SU-DHL-6 (cell line): ENCODE data around the gene IFI6.
A peak's percentile ranks its signal among the peaks of the same experiment; 100 is the strongest.

ENCODE experiments used
- H2AFZ ChIP-seq: fragments of 200-600 bp; sonication (generic); 2 replicates; pipeline ENCODE4 v1.6.1; 2014; ENCODE audit warnings: low read depth, mild to moderate bottlenecking, moderate library complexity, mixed read lengths, antibody characterized with exemption, low read length; ENCODE audit not compliant: severe bottlenecking
- H3F3A ChIP-seq: fragments of 200-600 bp; shearing (Covaris generic); 2 replicates; pipeline ENCODE4 v1.6.0; 2016; ENCODE audit warnings: antibody characterized with exemption, mild to moderate bottlenecking; ENCODE audit not compliant: insufficient read depth
- H3K27ac ChIP-seq: fragments of 200-600 bp; sonication (generic); 2 replicates; pipeline ENCODE4 v1.5.1; 2016; ENCODE audit warnings: low read depth, mild to moderate bottlenecking, low read length, moderate library complexity, mixed read lengths
- H3K27me3 ChIP-seq: fragments of 200-600 bp; sonication (generic), shearing (Covaris generic); 2 replicates; pipeline ENCODE4 v1.6.0; 2014; ENCODE audit warnings: mild to moderate bottlenecking, low read length
- H3K36me3 ChIP-seq: fragments of 200-600 bp; sonication (generic); 2 replicates; pipeline ENCODE4 v1.6.1; 2014; ENCODE audit warnings: mild to moderate bottlenecking, low read length, mixed read lengths
- H3K4me2 ChIP-seq: fragments of 300-600, 200-600 bp; shearing (Covaris generic), sonication (generic); 2 replicates; pipeline ENCODE4 v1.6.0; 2014; ENCODE audit warnings: low read length, low read depth, mild to moderate bottlenecking; ENCODE audit not compliant: poor library complexity, severe bottlenecking
- H3K4me3 ChIP-seq: fragments of 200-600 bp; sonication (generic); 2 replicates; pipeline ENCODE4 v1.5.1; 2014; ENCODE audit warnings: antibody characterized with exemption, low read length, mild to moderate bottlenecking, mixed read lengths; ENCODE audit not compliant: insufficient read depth, poor library complexity, severe bottlenecking
- H3K79me2 ChIP-seq: fragments of 200-600 bp; sonication (generic); 2 replicates; pipeline ENCODE4 v1.6.1; 2014; ENCODE audit warnings: mild to moderate bottlenecking, low read length, moderate library complexity; ENCODE audit not compliant: insufficient read depth
- H3K9ac ChIP-seq: fragments of 200-600 bp; sonication (generic); 2 replicates; pipeline ENCODE4 v1.7.0; 2014; ENCODE audit warnings: mild to moderate bottlenecking, low read length
- H3K9me2 ChIP-seq: fragments of 200-600 bp; sonication (generic); replicated peaks from 2 replicates; pipeline ENCODE4 v1.6.1; 2014; ENCODE audit warnings: low read length; ENCODE audit not compliant: insufficient read depth
- H3K9me3 ChIP-seq: fragments of 200-600 bp; sonication (generic); 2 replicates; pipeline ENCODE4 v1.6.1; 2014; ENCODE audit warnings: low read length, mixed read lengths; ENCODE audit not compliant: insufficient read depth
- H4K20me1 ChIP-seq: fragments of 200-600 bp; sonication (generic); 2 replicates; pipeline ENCODE4 v1.6.1; 2014; ENCODE audit warnings: low read depth, mild to moderate bottlenecking, antibody characterized with exemption, low read length, moderate library complexity, mixed read lengths
- EZH2phosphoT487 ChIP-seq: fragments of 200-600 bp; sonication (generic), shearing (Covaris generic); conservative IDR thresholded peaks from 2 replicates; pipeline ENCODE4 v1.6.1; 2018; ENCODE audit warnings: mild to moderate bottlenecking, antibody characterized with exemption, low read length, moderate library complexity, mixed read lengths
- TF ChIP-seq, protein P1 (sequence below): fragments of 200-600 bp; sonication (generic); IDR thresholded peaks from one replicate; pipeline ENCODE4 v1.5.1; 2017; ENCODE audit warnings: antibody characterized with exemption, mild to moderate bottlenecking, low read length, moderate library complexity; ENCODE audit not compliant: insufficient read depth, poor library complexity, severe bottlenecking

Gene IFI6

DNA sequence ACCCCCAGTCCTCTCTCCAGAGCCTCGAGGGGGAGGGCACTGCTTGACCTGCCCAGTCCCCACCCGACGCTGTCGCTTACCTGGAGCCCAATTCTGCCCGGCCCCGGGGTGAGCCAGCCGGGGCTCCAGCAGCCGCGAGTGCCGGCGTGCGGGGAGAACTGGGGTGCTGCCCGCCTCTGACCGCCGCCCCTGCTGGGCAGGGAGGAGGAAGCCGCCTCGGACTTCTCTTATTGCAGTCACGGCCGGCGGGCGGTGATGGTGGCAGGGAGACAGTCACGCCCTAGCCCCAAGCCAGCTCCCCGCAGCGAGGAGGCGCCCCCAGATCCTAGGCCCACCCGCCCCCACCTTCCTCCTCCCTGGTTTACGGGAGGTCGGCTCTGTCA is 37.0 kb downstream of the IFI6 start, which contains the start of gene FGR:
Gene FGR (minus strand): TSS at position 201 of the 383 bp plus-strand sequence. CDS start 11,269 bp downstream, outside the sequence.
- Histone ChIP-seq H3K4me3 (no peak within 1 kb of the TSS), H3F3A (no peaks in the 10 kb centered on the region), H3K27me3 (no peaks in the 10 kb centered on the region), H3K9ac (no peak within 1 kb of the TSS), H4K20me1 (no peaks in the 10 kb centered on the region), H2AFZ (no peak within 1 kb of the TSS), H3K9me3 (no peaks in the 10 kb centered on the region), H3K4me2 (peak within 1 kb of the TSS; percentile 14), H3K9me2 (no peaks in the 10 kb centered on the region), H3K79me2 (no peaks in the 10 kb centered on the region), H3K36me3 (no peaks in the 10 kb centered on the region), H3K27ac (no peak within 1 kb of the TSS)
- TF ChIP-seq, protein P1, sequence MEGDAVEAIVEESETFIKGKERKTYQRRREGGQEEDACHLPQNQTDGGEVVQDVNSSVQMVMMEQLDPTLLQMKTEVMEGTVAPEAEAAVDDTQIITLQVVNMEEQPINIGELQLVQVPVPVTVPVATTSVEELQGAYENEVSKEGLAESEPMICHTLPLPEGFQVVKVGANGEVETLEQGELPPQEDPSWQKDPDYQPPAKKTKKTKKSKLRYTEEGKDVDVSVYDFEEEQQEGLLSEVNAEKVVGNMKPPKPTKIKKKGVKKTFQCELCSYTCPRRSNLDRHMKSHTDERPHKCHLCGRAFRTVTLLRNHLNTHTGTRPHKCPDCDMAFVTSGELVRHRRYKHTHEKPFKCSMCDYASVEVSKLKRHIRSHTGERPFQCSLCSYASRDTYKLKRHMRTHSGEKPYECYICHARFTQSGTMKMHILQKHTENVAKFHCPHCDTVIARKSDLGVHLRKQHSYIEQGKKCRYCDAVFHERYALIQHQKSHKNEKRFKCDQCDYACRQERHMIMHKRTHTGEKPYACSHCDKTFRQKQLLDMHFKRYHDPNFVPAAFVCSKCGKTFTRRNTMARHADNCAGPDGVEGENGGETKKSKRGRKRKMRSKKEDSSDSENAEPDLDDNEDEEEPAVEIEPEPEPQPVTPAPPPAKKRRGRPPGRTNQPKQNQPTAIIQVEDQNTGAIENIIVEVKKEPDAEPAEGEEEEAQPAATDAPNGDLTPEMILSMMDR = no peak
- no peak for TF ChIP-seq EZH2phosphoT487

DNA sequence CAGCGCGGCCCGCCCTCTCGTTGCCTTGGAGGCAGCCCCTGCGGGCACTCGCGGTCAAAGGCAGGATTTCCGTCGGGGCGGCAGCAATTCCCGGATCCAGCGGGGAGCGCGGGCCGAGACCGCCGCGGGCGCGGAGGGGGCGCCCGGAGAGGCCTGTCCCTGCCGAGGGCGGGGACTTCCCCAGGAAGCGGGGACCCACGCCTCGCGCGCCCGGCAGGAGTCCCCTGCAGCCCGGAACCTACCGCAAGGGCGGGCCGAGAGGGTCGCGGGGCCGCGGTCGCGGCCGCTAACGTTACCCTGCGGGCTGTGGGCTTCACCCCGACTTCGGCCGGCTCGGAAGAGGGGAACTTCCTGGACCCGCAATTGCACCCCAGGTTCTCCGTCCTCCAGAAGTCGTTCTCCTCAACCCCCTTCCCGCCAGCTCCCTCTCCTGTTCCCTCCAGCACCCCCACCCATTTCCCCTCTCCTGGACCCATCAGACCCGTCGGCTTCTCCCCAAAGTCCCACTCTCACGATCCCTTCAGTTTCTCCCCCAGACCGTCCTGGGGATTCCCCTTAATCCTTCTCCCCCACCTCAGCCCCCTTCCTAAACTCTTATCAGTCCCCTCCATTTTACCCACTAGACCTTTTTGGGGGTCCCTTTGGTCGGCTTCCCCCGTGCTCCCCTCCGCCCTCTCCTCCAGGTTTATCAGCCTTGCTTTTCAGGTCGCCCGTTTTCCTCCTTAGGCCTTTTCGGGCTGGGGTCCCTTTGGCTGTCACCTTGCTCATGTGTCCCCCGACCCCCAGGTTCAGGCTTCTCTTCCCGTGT is 37.6 kb downstream of the IFI6 start:
- no peaks in the 10 kb centered on the region for H4K20me1 ChIP-seq
- H3K9me3 ChIP-seq = no peaks in the 10 kb centered on the region
- H3K4me3 ChIP-seq = no peak overlapping the region
- no peaks in the 10 kb centered on the region for H3K9me2 ChIP-seq
- no peak overlapping the region for H2AFZ ChIP-seq
- no peak overlapping the region for H3K27ac ChIP-seq
- no peaks in the 10 kb centered on the region for H3F3A ChIP-seq
- TF ChIP-seq, protein P1 = no peak
- no peak for TF ChIP-seq EZH2phosphoT487
- no peak overlapping the region for H3K9ac ChIP-seq
- H3K36me3 ChIP-seq = no peaks in the 10 kb centered on the region
- H3K27me3 ChIP-seq = no peaks in the 10 kb centered on the region
- peak overlapping the region; percentile 14 for H3K4me2 ChIP-seq
- no peaks in the 10 kb centered on the region for H3K79me2 ChIP-seq

DNA sequence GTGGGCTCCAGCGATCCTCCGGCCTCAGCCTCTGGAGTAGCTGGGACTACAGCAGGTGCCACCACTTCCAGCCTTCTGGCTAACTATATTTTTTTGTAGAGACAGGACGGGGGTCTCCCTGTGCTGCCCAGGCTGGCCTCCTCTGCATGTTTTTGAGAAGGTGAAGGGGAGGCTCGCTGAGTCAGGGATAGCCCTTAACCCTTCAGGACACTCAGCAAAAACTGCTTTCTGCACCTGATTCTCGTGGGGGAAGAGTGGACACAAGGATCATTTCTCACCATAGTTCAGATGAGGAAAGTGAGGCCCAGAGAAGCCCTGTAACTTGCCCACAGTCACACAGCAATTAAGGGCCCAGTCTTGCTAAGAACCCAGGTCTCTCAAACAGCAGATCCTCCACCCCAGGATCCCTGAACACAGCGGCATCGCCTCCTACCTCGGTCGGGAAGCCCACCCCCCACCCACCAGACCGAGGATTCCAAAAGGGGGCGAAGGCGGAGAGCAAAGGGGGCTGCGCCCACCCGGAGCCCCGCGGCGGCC is 38.3 kb downstream of the IFI6 start:
- H2AFZ ChIP-seq = no peak overlapping the region
- no peaks in the 10 kb centered on the region for H3K27me3 ChIP-seq
- H3K9me2 ChIP-seq = no peaks in the 10 kb centered on the region
- H3K79me2 ChIP-seq = no peaks in the 10 kb centered on the region
- no peak overlapping the region for H3K4me3 ChIP-seq
- H3K27ac ChIP-seq = no peak overlapping the region
- no peaks in the 10 kb centered on the region for H3K36me3 ChIP-seq
- H3K9me3 ChIP-seq = no peaks in the 10 kb centered on the region
- H3K9ac ChIP-seq = no peak overlapping the region
- TF ChIP-seq EZH2phosphoT487 = no peak
- no peaks in the 10 kb centered on the region for H3F3A ChIP-seq
- peak overlapping the region; percentile 14 for H3K4me2 ChIP-seq
- no peaks in the 10 kb centered on the region for H4K20me1 ChIP-seq

DNA sequence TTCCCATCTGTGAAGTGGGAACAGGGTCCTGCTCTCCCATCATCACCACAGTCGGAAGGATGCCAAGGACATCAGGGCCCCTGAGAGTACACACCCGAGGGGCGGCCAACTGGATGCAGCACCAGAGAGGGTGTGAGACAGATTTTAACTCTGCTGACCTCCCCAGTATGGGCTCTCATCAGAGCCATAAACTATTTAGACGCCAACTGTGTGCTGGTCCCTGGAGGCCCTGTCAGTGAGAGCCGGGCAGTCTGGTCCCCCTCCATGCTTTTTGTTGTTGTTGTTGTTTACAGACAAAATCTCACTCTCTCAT is 38.7 kb downstream of the IFI6 start:
- H3K4me3 ChIP-seq = no peak overlapping the region
- H3F3A ChIP-seq = no peaks in the 10 kb centered on the region
- no peak overlapping the region for H3K9ac ChIP-seq
- no peaks in the 10 kb centered on the region for H3K9me3 ChIP-seq
- no peaks in the 10 kb centered on the region for H3K79me2 ChIP-seq
- H3K9me2 ChIP-seq = no peaks in the 10 kb centered on the region
- H3K36me3 ChIP-seq = no peaks in the 10 kb centered on the region
- H3K4me2 ChIP-seq = no peak overlapping the region
- no peak overlapping the region for H2AFZ ChIP-seq
- H3K27me3 ChIP-seq = no peaks in the 10 kb centered on the region
- no peak for TF ChIP-seq EZH2phosphoT487
- H4K20me1 ChIP-seq = no peaks in the 10 kb centered on the region
- no peak overlapping the region for H3K27ac ChIP-seq
